Measurements from ENCODE around the gene PON1.

Gene PON1

GRCh38 chr7:95317546-95317945 lies 6.8 kb downstream of the PON1 start:
- DNase-seq (ENCODE audit: low read depth): no peak

GRCh38 chr7:95316588-95316987 lies 7.7 kb downstream of the PON1 start:
- DNase-seq (ENCODE audit: low read depth): no peak

GRCh38 chr7:95312561-95312960 lies 11.8 kb downstream of the PON1 start:
- no peak for DNase-seq (ENCODE audit: low read depth)

- no peak for DNase-seq (ENCODE audit: low read depth)
These were observed 12.9 kb downstream of the PON1 start for GRCh38 chr7:95311389-95311788.

GRCh38 chr7:95309951-95310350 lies 14.4 kb downstream of the PON1 start:
- no peak for DNase-seq (ENCODE audit: low read depth)

GRCh38 chr7:95304990-95305389 lies 19.3 kb downstream of the PON1 start:
- DNase-seq (ENCODE audit: low read depth): no peak

GRCh38 chr7:95303013-95303905 lies 21.1 kb downstream of the PON1 start:
- DNase-seq (ENCODE audit: low read depth): no peak

- DNase-seq (ENCODE audit: low read depth): no peak
These were observed 26.2 kb downstream of the PON1 start for GRCh38 chr7:95298091-95298490.

GRCh38 chr7:95297041-95297440 lies 27.3 kb downstream of the PON1 start:
- DNase-seq (ENCODE audit: low read depth): no peak

GRCh38 chr7:95296456-95296855 lies 27.9 kb downstream of the PON1 start:
- no peak for DNase-seq (ENCODE audit: low read depth)

GRCh38 chr7:95295397-95295796 lies 28.9 kb downstream of the PON1 start:
- no peak for DNase-seq (ENCODE audit: low read depth)

- DNase-seq (ENCODE audit: low read depth): no peak
These were observed 34.0 kb downstream of the PON1 start for GRCh38 chr7:95290166-95290830.

- DNase-seq (ENCODE audit: low read depth): no peak
These were observed 38.2 kb downstream of the PON1 start for GRCh38 chr7:95286096-95286495.

GRCh38 chr7:95279417-95279816 lies 44.9 kb downstream of the PON1 start:
- no peak for DNase-seq (ENCODE audit: low read depth)

- no peak for DNase-seq (ENCODE audit: low read depth)
These were observed 48.2 kb downstream of the PON1 start for GRCh38 chr7:95276114-95276513.

GRCh38 chr7:95269640-95270039 lies 54.7 kb downstream of the PON1 start:
- DNase-seq (ENCODE audit: low read depth): no peak

- DNase-seq (ENCODE audit: low read depth): no peak
These were observed 56.6 kb downstream of the PON1 start for GRCh38 chr7:95267754-95268153.

- DNase-seq (ENCODE audit: low read depth): no peak
These were observed 58.7 kb downstream of the PON1 start for GRCh38 chr7:95265634-95266033.

GRCh38 chr7:95264363-95264891 lies 59.9 kb downstream of the PON1 start:
- no peak for DNase-seq (ENCODE audit: low read depth)

- DNase-seq (ENCODE audit: low read depth): no peak
These were observed 60.5 kb downstream of the PON1 start for GRCh38 chr7:95263785-95264362.

- DNase-seq (ENCODE audit: low read depth): no peak
These were observed 61.5 kb downstream of the PON1 start for GRCh38 chr7:95262875-95263274.

- DNase-seq (ENCODE audit: low read depth): no peak
These were observed 62.4 kb downstream of the PON1 start for GRCh38 chr7:95261895-95262415.

GRCh38 chr7:95255691-95256090 lies 68.6 kb downstream of the PON1 start:
- DNase-seq (ENCODE audit: low read depth): no peak

Measured in activated T-helper 9 cell treated with anti-CD3 and anti-CD28 coated beads, Interleukin-2, amount 50 U/mL, for 16 hours (primary cell).